ENCODE measurements around the gene SSC4D.
"Not testable (repeated sequence)": the region's sequence is repeated elsewhere in the genome, so short reads cannot be mapped to it uniquely, and the experiment has no call there.

Gene SSC4D

DNA sequence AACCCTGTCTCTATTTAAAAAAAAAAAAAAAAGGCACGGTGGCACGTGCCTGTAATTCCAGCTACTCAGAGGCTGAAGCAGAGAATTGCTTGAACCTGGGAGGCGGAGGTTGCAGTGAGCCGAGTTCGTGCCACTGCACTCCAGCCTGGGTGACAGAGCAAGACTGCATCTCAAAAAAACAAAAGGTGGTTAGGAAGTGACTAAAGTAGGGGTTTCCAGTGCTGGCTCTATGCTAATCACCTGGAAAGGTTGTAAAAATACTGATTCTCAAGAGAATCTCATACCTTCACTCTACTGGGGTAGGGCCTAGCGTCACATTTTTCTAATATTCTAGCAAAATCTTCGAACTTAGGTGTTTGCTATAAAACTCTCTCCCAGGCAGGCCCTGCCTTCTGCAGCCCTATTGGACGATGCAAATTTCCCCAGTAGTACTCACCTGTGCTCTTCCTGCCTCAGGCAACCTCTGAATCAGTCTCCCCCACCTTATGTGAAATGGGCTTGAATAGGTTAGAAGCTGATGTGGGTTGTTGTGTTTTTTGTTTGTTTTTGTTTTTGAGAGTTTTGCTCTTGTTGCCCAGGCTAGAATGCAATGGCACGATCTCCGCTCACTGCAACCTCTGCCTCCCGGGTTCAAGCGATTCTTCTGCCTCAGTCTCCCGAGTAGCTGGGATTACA is 18.8 kb upstream of the SSC4D start:
- H3K4me3 Mint-ChIP-seq: no peak overlapping the region
- H3K27ac Mint-ChIP-seq: no peak overlapping the region
- DNase-seq (ENCODE audit: low spot score in 2 of 2) (no peak), ATAC-seq (ENCODE audit: low read depth) (no peak)
- no peaks in the 10 kb centered on the region for H3K9me3 Mint-ChIP-seq
- peaks cover 2% of the 10 kb centered on the region for H3K27me3 Mint-ChIP-seq
- H3K4me1 Mint-ChIP-seq: peaks cover 7% of the 10 kb centered on the region
- no peaks in the 10 kb centered on the region for H3K36me3 Mint-ChIP-seq

DNA sequence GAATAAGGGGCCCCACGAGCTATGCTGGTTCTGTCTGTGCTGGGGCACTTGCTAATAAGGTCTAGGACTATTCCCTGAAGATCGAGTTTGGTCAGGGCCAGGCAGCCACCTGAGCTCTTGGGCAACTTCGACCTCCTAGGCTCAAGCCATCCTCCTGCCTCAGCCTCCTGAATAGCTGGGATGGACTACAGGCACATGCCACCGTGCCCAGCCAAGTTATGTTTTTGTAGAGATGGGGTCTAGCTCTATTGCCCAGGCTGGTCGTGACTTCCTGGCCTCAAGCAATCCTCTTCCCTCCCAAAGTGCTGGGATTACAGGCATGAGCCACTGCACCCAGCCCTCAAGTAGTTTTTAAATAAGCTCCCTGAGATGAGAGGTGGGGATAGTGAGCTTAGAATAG is 18.1 kb upstream of the SSC4D start:
- Mint-ChIP-seq H3K36me3 (no peaks in the 10 kb centered on the region), H3K4me1 (peaks cover 7% of the 10 kb centered on the region), H3K9me3 (no peaks in the 10 kb centered on the region), H3K27me3 (peaks cover 4% of the 10 kb centered on the region), H3K27ac (no peak overlapping the region), H3K4me3 (no peak overlapping the region)
- DNase-seq (ENCODE audit: low spot score in 2 of 2) (no peak), ATAC-seq (ENCODE audit: low read depth) (no peak)

DNA sequence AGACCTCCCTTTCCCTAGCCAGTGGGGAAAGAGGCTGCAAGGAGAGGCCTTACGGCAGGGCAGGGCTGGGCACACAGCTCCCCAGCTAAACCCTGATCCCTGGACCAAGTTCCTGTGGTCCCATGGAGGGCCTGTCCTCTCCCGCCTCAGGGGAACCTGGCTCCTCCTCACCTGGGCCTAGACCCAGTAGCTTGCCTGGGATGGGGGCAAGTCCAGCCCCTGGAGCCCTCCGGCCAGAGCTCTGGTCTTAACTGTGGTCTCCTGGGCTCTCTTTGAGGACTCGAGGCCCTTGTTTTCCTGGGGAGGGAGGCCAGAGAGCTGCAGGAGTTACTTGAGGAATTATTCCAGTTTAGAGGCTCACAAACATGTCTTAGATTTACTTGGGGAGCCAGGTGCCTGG is 16.7 kb upstream of the SSC4D start:
- no peak for ATAC-seq (ENCODE audit: low read depth)
- H3K27me3 Mint-ChIP-seq: peaks cover 6% of the 10 kb centered on the region
- H3K36me3 Mint-ChIP-seq: no peaks in the 10 kb centered on the region
- no peaks in the 10 kb centered on the region for H3K9me3 Mint-ChIP-seq
- peaks cover 7% of the 10 kb centered on the region for H3K4me1 Mint-ChIP-seq
- no peak overlapping the region for H3K27ac Mint-ChIP-seq
- DNase-seq (ENCODE audit: low spot score in 2 of 2): no peak
- H3K4me3 Mint-ChIP-seq: no peak overlapping the region

DNA sequence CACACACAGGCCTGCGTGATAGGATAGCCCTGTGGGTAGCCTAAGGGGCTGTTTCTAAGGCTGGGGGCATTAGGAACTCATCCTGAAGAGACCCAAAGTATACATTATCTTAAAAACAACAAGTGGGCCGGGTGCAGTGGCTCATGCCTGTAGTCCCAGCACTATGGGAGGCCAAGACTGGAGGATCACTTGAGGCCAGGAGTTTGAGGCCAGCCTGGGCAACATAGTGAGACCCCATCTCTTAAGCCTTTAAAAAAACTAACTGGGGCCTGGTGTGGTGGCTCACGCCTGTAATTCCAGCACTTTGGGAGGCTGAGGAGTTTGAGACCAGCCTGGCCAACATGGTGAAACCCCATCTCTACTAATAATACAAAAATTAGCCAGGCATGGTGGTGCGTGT is 16.1 kb upstream of the SSC4D start:
- ATAC-seq (ENCODE audit: low read depth); H3K27ac Mint-ChIP-seq; H3K4me3 Mint-ChIP-seq: not testable (repeated sequence)

GRCh38 chr7:76425156-76425555 is 15.7 kb upstream of the SSC4D start:
- H3K9me3 Mint-ChIP-seq: no peaks in the 10 kb centered on the region
- peaks cover 8% of the 10 kb centered on the region for H3K27me3 Mint-ChIP-seq
- no peaks in the 10 kb centered on the region for H3K36me3 Mint-ChIP-seq
- ATAC-seq (ENCODE audit: low read depth) (no peak), DNase-seq (ENCODE audit: low spot score in 2 of 2) (no peak)
- H3K4me3 Mint-ChIP-seq: no peak overlapping the region
- H3K4me1 Mint-ChIP-seq: peaks cover 7% of the 10 kb centered on the region
- no peak overlapping the region for H3K27ac Mint-ChIP-seq

More for the DNA sequence above, 16.1 kb upstream of the SSC4D start:
- not testable (repeated sequence) for H3K27me3 Mint-ChIP-seq; H3K36me3 Mint-ChIP-seq; DNase-seq (ENCODE audit: low spot score in 2 of 2); H3K4me1 Mint-ChIP-seq; H3K9me3 Mint-ChIP-seq

DNA sequence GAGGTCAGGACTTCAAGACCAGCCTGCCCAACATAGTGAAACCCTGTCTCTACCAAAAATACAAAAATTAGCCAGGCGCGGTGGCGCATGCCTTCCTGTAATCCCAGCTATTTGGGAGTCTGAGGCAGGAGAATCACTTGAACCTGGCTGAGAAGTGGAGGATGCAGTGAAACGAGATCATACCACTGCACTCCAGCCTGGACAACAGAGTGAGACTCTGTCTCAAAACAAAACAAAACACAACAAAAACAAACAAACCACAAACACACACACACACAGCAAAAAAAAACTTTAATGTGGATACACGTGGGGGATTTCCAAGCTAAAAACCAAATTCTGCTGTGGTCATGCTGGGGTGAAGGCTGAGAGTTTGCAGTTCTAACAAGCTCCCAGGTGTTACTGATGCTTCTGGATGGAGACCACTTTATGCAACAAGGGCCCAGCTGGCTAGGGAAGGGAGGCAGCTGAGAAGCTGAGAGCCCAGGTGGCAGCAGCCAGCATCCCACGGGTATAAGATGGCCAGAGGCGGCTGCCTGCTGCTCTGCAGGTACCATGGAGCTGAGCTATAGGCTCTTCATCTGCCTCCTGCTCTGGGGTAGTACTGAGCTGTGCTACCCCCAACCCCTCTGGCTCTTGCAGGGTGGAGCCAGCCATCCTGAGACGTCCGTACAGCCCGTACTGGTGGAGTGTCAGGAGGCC is 15.1 kb upstream of the SSC4D start, which contains the start of gene ZP3:
Gene ZP3 (plus strand): TSS at position 538 of the 699 bp plus-strand sequence. CDS start 15 bp downstream, at position 553.
- Mint-ChIP-seq H3K4me3 (no peak within 1 kb of the TSS), H3K9me3 (peaks cover 1% of the 10 kb centered on the region), H3K4me1 (peaks cover 7% of the 10 kb centered on the region), H3K36me3 (peaks cover 2% of the 10 kb centered on the region), H3K27me3 (peaks cover 10% of the 10 kb centered on the region), H3K27ac (no peak within 1 kb of the TSS)
- no peak for DNase-seq (ENCODE audit: low spot score in 2 of 2)
- peak; percentile 53 for ATAC-seq (ENCODE audit: low read depth)

- DNase-seq (ENCODE audit: low spot score in 2 of 2): no peak
- Mint-ChIP-seq H3K4me3 (no peak overlapping the region), H3K4me1 (peaks cover 7% of the 10 kb centered on the region), H3K27ac (no peak overlapping the region), H3K9me3 (peaks cover 1% of the 10 kb centered on the region), H3K27me3 (peaks cover 10% of the 10 kb centered on the region), H3K36me3 (peaks cover 2% of the 10 kb centered on the region)
- ATAC-seq (ENCODE audit: low read depth): no peak
Observed at GRCh38 chr7:76423666-76424412, 14.3 kb upstream of the SSC4D start.

- not testable (repeated sequence) for DNase-seq (ENCODE audit: low spot score in 2 of 2); ATAC-seq (ENCODE audit: low read depth); H3K27ac Mint-ChIP-seq; H3K4me1 Mint-ChIP-seq; H3K9me3 Mint-ChIP-seq; H3K36me3 Mint-ChIP-seq; H3K4me3 Mint-ChIP-seq
- peaks cover 10% of the 10 kb centered on the region for H3K27me3 Mint-ChIP-seq
Observed at GRCh38 chr7:76421097-76421496, 11.6 kb upstream of the SSC4D start.

DNA sequence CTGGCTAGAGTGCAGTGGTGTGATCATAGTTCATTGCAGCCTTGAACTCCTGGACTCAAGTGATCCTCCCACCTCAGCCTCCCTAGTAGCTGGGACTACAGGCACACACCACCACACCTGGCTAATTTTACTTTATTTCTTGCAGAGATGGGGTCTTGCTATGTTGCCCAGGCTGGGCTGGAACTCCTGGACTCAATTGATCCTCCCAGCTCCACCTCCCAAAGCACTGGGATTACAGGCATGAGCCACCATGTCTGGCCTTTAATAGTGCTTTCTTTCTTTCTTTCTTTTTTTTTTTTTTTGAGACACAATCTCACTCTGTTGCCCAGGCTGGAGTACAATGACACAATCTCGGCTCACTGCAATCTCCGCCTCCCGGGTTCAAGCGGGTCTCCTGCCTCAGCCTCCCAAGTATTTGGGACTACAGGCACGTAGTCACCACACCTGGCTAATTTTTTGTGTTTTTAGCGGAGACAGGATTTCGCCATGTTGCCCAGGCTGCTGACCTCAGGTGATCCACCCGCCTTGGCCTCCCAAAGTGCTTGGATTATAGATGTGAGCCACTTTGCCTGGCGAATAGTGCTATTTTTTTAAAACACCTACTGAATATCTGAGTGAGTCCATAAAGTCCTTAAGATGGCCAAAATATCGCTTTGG is 8.3 kb upstream of the SSC4D start:
- ATAC-seq (ENCODE audit: low read depth); H3K36me3 Mint-ChIP-seq; H3K9me3 Mint-ChIP-seq; H3K27me3 Mint-ChIP-seq; H3K4me3 Mint-ChIP-seq; DNase-seq (ENCODE audit: low spot score in 2 of 2); H3K27ac Mint-ChIP-seq; H3K4me1 Mint-ChIP-seq: not testable (repeated sequence)

DNA sequence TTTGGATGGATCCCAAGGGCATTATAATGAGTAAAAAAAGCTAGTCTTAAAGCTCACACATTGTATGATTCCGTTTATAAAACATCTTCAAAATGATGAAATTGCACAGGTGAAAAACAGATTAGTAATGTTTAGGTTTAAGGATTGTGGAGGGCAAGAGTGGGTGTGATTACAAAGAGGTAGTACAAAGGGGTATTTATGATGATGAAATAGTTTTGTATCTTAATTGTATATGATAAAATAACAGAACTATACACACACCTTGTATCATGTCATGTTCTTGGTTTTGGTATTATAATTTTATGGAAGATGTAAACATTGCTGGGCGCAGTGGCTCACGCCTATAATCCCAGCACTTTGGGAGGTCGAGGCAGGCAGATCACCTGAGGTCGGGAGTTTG is 2.8 kb upstream of the SSC4D start:
- H3K27ac Mint-ChIP-seq: no peak overlapping the region
- no peaks in the 10 kb centered on the region for H3K9me3 Mint-ChIP-seq
- no peak for DNase-seq (ENCODE audit: low spot score in 2 of 2)
- no peaks in the 10 kb centered on the region for H3K36me3 Mint-ChIP-seq
- H3K4me3 Mint-ChIP-seq: no peak overlapping the region
- no peak for ATAC-seq (ENCODE audit: low read depth)
- no peaks in the 10 kb centered on the region for H3K4me1 Mint-ChIP-seq
- H3K27me3 Mint-ChIP-seq: peaks cover 2% of the 10 kb centered on the region

DNA sequence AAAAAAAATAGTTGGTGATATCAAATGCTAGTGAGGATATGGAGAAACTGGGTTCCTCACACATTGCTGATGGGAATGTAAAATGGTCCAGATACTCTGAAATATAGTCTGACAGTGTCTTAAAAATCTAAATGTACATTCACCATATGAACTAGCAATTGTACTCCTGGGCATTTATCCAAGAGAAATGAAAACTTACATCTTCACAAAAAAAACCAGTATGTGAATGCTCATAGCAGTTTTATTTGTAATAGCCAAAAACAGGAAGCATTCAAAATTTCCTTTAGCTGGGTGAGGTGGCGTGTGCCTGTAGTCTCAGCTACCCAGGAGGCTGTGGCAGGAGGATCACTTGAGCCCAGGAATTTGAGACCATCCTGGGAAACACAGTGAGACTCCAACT is 2.1 kb upstream of the SSC4D start:
- no peaks in the 10 kb centered on the region for H3K36me3 Mint-ChIP-seq
- no peaks in the 10 kb centered on the region for H3K9me3 Mint-ChIP-seq
- peaks cover 2% of the 10 kb centered on the region for H3K27me3 Mint-ChIP-seq
- no peak overlapping the region for H3K4me3 Mint-ChIP-seq
- DNase-seq (ENCODE audit: low spot score in 2 of 2): no peak
- H3K27ac Mint-ChIP-seq: no peak overlapping the region
- H3K4me1 Mint-ChIP-seq: no peaks in the 10 kb centered on the region
- ATAC-seq (ENCODE audit: low read depth): no peak

DNA sequence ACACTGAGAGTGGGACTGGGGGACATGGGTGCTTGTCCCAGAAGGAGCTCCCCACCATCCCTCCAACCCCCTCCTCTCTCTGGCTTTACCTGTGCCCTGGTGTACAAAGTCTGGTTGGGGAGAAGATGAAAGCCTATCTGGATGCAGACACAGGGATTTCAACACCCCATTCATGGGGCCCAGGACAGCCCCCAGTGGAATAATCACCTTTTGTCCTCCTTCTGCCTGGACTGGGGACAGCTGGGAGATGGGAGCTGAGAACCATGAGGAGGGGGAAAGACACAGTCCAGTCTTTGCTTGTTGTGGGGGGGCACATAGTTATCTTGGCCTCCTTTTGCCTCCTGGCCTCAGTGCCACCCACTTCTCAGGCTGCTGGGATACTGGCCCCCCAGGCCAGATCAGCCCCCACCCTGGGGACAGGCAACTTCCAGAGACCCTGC is 1.4 kb downstream of the SSC4D start:
- Mint-ChIP-seq H3K27me3 (peaks cover 2% of the 10 kb centered on the region), H3K36me3 (no peaks in the 10 kb centered on the region), H3K4me3 (no peak overlapping the region), H3K27ac (no peak overlapping the region), H3K4me1 (peaks cover 6% of the 10 kb centered on the region), H3K9me3 (no peaks in the 10 kb centered on the region)
- ATAC-seq (ENCODE audit: low read depth) (no peak), DNase-seq (ENCODE audit: low spot score in 2 of 2) (no peak)

- no peaks in the 10 kb centered on the region for H3K9me3 Mint-ChIP-seq
- DNase-seq (ENCODE audit: low spot score in 2 of 2) (no peak), ATAC-seq (ENCODE audit: low read depth) (no peak)
- peaks cover 2% of the 10 kb centered on the region for H3K27me3 Mint-ChIP-seq
- no peaks in the 10 kb centered on the region for H3K36me3 Mint-ChIP-seq
- H3K4me3 Mint-ChIP-seq: no peak overlapping the region
- no peak overlapping the region for H3K27ac Mint-ChIP-seq
- peaks cover 6% of the 10 kb centered on the region for H3K4me1 Mint-ChIP-seq
Observed at GRCh38 chr7:76407718-76408117, 1.8 kb downstream of the SSC4D start.

DNA sequence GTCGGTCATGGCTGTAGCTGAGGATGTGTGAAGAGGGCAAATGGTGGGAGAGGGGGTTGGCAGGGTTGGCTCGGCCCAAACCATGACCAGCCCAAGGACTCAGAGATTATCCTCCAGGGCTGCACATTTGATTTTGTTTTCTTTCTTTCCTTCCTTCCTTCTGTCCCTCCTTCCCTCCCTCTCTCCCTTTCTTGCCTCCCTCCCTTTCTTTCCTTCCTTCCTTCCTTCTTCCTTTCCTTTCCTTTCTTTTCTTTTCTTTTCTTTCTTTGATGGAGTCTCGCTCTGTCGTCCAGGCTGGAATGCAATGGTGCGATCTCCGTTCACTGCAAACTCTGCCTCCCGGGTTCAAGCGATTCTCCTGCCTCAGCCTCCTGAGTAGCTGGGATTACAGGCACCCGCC is 3.8 kb downstream of the SSC4D start:
- Mint-ChIP-seq H3K27ac (no peak overlapping the region), H3K4me1 (peaks cover 6% of the 10 kb centered on the region), H3K27me3 (no peaks in the 10 kb centered on the region)

More for the DNA sequence above, 3.8 kb downstream of the SSC4D start:
- H3K4me3 Mint-ChIP-seq: no peak overlapping the region
- no peak for ATAC-seq (ENCODE audit: low read depth)
- no peak for DNase-seq (ENCODE audit: low spot score in 2 of 2)
- no peaks in the 10 kb centered on the region for H3K36me3 Mint-ChIP-seq
- no peaks in the 10 kb centered on the region for H3K9me3 Mint-ChIP-seq
